ENCODE data around the gene ADAMTS17.
"Not testable (repeated sequence)": the region's sequence is repeated elsewhere in the genome, so short reads cannot be mapped to it uniquely, and the experiment has no call there.

The ADAMTS17 gene

GRCh38 chr15:100101426-100102089, 240.2 kb downstream of the ADAMTS17 start:
- no peak for DNase-seq

DNA sequence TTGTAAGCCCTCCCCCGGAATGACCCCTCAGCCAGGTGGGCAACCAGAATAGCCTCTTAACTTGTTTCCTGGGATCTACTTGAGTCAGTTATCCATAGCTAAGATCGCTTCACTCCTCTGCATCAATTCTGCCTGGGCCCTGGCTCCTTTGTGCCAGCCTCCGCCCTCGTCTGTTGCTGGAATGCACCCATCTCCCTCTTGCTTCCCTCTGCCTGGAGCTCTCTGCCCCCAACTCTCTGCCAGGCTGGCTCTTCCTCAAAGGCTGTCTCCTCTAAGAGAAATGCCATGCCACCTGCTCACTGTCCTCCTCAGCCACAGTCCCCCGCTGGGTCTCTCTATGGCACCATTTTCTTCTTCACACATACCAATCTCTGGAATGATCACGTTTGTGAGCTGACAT, 240.8 kb downstream of the ADAMTS17 start:
- no peak for DNase-seq

- no peak for DNase-seq
Observed at GRCh38 chr15:100099976-100100375, 241.8 kb downstream of the ADAMTS17 start.

- DNase-seq: no peak
Observed at GRCh38 chr15:100098705-100099104, 243.1 kb downstream of the ADAMTS17 start.

DNA sequence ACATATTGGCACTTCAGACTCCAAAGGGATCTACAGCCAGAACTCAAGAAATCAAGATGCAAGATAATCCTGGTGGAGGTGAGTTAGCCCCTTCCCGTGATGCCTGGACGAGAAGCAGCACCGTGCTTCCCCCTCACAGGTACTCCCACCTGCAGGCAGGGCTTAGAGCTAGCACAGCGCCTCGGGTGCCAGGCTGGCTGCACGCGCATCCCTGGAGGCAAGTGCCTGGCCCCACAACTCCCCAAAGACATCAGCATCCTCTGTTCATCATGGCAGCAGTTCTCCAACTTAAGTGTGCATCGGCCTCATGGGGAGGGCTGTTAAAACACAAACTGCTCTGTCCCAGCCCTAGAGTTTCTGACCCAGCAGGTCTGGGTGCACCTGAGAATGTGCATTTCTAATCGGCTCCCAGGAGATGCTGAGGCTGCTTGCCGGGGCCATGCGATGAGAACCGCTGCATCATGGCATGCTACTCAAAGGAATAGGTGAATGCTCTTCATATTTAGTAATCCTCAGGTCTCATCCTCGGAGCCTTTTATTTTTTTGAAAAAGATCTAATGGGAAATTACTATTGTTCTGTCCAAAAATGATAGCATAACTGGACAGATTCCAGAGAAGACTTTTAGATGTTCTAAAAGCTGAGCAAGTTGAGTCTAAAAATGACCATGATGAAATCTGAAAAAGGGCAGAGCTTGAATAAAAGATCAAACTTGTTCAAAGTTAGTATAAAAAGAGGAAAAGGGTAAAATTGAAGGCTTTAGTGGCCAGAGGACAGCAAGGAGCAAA, 244.2 kb downstream of the ADAMTS17 start:
- DNase-seq: no peak

GRCh38 chr15:100096700-100097099, 245.1 kb downstream of the ADAMTS17 start:
- no peak for DNase-seq

GRCh38 chr15:100096248-100096600, 245.6 kb downstream of the ADAMTS17 start:
- no peak for DNase-seq

- DNase-seq: no peak
Observed at GRCh38 chr15:100095541-100096247, 246.1 kb downstream of the ADAMTS17 start.

DNA sequence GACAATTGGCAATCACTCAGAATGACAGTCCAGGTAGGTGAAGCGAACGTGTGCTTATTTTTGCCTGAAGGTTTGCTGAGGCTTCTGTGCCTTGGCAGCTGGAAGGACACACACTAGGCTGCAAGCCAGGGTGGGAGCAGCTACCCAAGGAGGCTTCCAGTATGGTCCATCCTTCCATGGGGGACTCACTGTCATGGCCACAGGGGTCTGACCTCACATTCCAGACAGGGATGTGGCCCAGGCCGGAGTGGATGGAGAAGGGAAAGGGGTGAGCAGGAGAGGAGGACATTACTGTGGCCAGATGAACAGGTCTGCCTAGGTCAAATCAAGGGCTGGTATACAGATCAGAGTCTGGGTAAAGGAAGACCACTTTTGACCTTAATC, 247.7 kb downstream of the ADAMTS17 start:
- DNase-seq: no peak

DNA sequence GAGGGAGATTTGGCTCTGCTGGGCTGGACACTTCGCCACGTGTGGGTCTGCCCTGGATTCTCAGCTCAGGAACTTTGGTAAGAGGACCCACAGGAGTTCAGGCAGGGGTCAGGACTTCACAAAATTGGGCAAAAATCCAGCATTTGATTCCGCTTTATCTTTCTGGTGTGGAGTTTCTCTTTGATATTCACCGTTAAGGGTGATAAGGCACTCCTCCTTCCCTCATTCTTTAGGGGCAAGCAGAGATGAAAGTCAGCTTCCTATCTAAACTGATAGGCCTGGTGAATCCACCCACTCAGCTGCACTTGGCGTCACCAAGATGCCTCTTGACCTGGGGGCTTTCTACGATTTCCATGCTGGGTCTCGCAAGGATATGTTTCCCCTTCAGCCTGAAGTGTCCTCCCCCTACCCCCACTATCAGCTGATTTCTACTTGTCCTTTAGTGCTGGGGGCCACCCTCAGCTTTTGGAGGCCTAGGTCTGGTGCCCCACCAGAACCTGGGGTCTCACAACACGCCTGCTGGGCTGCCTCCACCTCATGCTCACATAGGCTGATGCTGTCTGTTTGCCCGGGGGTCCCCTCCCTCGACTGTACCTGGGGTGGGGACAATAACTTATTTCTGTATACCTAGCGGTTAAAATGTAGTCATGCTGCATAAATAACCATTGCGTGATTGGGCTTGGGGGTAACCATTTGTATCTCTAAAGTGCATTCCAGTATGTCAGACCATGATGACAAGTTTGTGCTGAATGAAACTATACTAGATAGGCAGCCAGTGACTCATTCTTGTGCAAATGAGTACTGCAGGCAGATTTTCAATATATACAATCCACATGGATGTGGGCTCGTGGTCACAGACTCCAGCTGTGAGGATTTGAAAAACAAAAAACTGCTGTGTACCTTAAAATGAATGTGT, 248.3 kb downstream of the ADAMTS17 start:
- DNase-seq: no peak

DNA sequence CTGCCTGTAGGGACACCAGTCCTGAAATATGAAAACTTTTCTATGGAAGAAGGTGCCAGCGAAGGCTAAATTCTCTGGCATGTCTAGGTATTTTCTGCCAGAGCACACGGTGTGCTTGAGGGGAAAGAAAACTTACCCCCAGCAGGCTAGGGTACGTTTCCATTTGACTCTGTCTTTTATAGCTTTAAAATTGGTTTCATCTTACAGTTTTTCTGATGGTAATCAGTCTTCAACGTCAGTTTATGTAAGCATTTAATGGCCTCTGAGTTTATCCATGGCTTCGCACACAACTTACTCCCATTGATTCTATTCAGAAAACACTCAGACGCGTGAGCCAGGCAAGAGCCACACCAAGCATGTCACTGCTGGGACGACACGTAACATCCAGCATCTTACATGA, 249.7 kb downstream of the ADAMTS17 start:
- no peak for DNase-seq

GRCh38 chr15:100090411-100090810, 251.4 kb downstream of the ADAMTS17 start:
- DNase-seq: no peak

- not testable (repeated sequence) for DNase-seq
Observed at GRCh38 chr15:100084042-100084821, 257.5 kb downstream of the ADAMTS17 start.

- no peak for DNase-seq
Observed at GRCh38 chr15:100083572-100083971, 258.2 kb downstream of the ADAMTS17 start.

- DNase-seq: no peak
Observed at GRCh38 chr15:100082761-100083402, 258.9 kb downstream of the ADAMTS17 start.

- peak in 1 of 3 experiments; percentile 13 for DNase-seq
Observed at GRCh38 chr15:100081454-100081853, 260.3 kb downstream of the ADAMTS17 start.

- no peak for DNase-seq
Observed at GRCh38 chr15:100078511-100079220, 263.1 kb downstream of the ADAMTS17 start.

DNA sequence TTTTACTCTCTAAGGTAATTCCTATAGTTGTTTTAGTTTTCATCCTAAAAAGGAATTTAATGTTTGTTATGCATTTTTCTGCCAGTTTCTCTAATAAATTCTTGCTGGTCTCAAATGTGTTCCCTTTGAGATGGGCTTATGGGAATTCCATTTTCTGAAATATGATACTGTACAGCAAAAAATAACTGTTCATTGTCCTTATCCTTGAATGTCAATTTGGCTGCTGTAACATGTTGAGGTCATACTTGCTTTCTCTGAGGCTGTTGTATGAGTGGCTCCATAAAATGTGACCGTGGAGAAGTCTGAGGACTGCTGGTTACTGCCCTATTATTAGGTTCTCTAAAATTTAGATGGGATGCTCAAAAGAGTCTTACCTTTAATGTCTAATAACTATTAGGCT, 266.5 kb downstream of the ADAMTS17 start:
- DNase-seq: no peak

GRCh38 chr15:100073982-100074381, 267.8 kb downstream of the ADAMTS17 start:
- DNase-seq: no peak

- DNase-seq: not testable (repeated sequence)
Observed at GRCh38 chr15:100066521-100067280, 275.1 kb downstream of the ADAMTS17 start.

Measured in NCI-H1417 (cell line).